Brain microvascular endothelial cell (primary cell): ENCODE results near the gene KRTAP4-6.
"Not testable (repeated sequence)": the region's sequence is repeated elsewhere in the genome, so short reads cannot be mapped to it uniquely, and the experiment has no call there.

Source experiments
- DNase-seq: peaks from one replicate; pipeline ENCODE4 v3.0.0-alpha.2; 2020
- H3K27ac ChIP-seq: fragments of 250-450 bp; sonication (Bioruptor Pico); 2 replicates; pipeline ENCODE4 v1.5.1; 2020; ENCODE audit warnings: mild to moderate bottlenecking, moderate library complexity
- H3K27me3 ChIP-seq: fragments of 250-450 bp; sonication (Bioruptor Pico); replicated peaks from 2 replicates; pipeline ENCODE4 v1.5.1; 2020; ENCODE audit warnings: mild to moderate bottlenecking
- H3K36me3 ChIP-seq: fragments of 250-450 bp; sonication (Bioruptor Pico); replicated peaks from 2 replicates; pipeline ENCODE4 v1.5.1; 2020; ENCODE audit warnings: mild to moderate bottlenecking
- H3K4me3 ChIP-seq: 2 replicates; pipeline ENCODE4 v1.5.1; 2011; ENCODE audit warnings: low read depth, mild to moderate bottlenecking, control low read depth, low read length, moderate library complexity
- in situ Hi-C: cut with HindIII; loops from 2 replicates; pipeline ENCODE4 v1.10.0; 2017; ENCODE audit warnings: low sequenced_read_pairs, low pct_ligation_motif_present
- TF ChIP-seq, protein P1 (sequence below): IDR thresholded peaks from 2 replicates; pipeline ENCODE4 v1.5.1; 2011; ENCODE audit warnings: low read depth, mild to moderate bottlenecking, moderate library complexity, low read length, control low read depth, inconsistent platforms; ENCODE audit errors: missing control alignments

Gene KRTAP4-6

DNA sequence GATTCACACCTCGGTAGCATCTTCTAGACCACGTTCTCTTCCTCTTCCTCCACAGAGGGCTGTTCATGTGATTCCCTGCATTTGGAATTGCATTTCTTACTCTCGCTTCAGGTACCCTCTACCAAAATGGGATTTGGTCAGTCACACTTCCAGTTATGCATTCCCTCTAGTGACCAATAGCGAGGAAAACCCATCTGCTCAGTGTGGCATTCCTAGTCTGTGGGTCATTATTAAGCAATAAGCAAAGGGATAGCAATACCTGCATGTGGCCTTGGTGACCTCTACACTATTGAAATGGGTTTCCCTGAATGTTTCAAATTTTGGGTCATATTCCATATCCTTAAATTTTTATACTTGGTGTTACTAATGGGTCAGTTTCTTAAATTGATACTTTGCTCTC lies 9.7 kb upstream of the KRTAP4-6 start:
- in situ Hi-C loops, result no loop called here
- no peaks in the 10 kb centered on the region for H3K27me3 ChIP-seq
- no peak overlapping the region for H3K27ac ChIP-seq
- TF ChIP-seq, protein P1, sequence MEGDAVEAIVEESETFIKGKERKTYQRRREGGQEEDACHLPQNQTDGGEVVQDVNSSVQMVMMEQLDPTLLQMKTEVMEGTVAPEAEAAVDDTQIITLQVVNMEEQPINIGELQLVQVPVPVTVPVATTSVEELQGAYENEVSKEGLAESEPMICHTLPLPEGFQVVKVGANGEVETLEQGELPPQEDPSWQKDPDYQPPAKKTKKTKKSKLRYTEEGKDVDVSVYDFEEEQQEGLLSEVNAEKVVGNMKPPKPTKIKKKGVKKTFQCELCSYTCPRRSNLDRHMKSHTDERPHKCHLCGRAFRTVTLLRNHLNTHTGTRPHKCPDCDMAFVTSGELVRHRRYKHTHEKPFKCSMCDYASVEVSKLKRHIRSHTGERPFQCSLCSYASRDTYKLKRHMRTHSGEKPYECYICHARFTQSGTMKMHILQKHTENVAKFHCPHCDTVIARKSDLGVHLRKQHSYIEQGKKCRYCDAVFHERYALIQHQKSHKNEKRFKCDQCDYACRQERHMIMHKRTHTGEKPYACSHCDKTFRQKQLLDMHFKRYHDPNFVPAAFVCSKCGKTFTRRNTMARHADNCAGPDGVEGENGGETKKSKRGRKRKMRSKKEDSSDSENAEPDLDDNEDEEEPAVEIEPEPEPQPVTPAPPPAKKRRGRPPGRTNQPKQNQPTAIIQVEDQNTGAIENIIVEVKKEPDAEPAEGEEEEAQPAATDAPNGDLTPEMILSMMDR, result no peak
- DNase-seq, result no peak
- no peak overlapping the region for H3K4me3 ChIP-seq
- no peaks in the 10 kb centered on the region for H3K36me3 ChIP-seq

DNA sequence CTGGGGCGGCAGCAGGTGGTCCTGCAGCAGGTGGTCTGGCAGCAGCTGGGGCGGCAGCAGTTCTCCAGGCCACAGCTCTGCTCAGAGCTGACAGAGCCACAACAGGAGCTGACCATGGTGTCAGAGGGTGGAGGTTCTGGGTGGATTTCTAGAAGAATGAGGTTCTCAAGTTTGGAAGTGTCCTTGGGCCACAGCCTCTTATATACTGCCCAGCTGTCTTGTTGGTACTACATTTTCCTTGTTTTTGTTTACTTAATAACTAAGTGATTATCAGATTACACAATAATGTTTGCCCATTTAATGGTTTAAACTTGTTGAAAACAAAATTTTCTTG lies 9.3 kb upstream of the KRTAP4-6 start, which contains the start of gene KRTAP4-5:
TSS of gene KRTAP4-5 (minus strand) at position 174 of the 334 bp plus-strand sequence. CDS start at position 116, 58 bp downstream.
- no peak for DNase-seq
- TF ChIP-seq, protein P1, result no peak
- H3K4me3 ChIP-seq, result no peak within 1 kb of the TSS
- in situ Hi-C loops, result no loop called here
- no peak within 1 kb of the TSS for H3K27ac ChIP-seq
- H3K36me3 ChIP-seq, result no peaks in the 10 kb centered on the region
- no peaks in the 10 kb centered on the region for H3K27me3 ChIP-seq

GRCh38 chr17:41148971-41149651 lies 8.8 kb upstream of the KRTAP4-6 start:
- H3K27me3 ChIP-seq, H3K36me3 ChIP-seq, H3K27ac ChIP-seq, H3K4me3 ChIP-seq, DNase-seq, in situ Hi-C loops: not testable (repeated sequence)

- Histone ChIP-seq H3K36me3 (no peaks in the 10 kb centered on the region), H3K27me3 (no peaks in the 10 kb centered on the region), H3K27ac (no peak overlapping the region), H3K4me3 (no peak overlapping the region)
- in situ Hi-C loops, result no loop called here
- TF ChIP-seq, protein P1, result no peak
- no peak for DNase-seq
Measured at GRCh38 chr17:41147531-41148204, 7.3 kb upstream of the KRTAP4-6 start.

DNA sequence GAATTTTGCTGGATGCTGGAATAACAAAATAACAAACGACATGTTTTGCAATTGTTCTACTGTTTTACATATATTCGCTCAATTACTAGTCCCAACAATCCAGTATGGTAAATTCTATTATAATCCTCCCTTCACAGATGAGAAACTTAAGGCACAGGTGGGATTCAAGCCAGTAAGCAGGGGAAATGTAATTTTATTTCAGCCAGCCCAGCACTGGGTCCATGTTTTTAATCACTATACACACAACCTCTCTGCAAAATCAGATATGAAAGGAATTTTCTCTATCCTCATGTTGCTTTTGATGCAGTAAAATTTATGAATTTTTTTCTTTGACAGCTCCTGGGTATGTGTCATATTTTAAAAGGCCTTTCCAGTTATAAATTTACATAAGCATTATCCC lies 4.9 kb upstream of the KRTAP4-6 start:
- Histone ChIP-seq H3K4me3 (no peak overlapping the region), H3K27me3 (no peaks in the 10 kb centered on the region), H3K36me3 (no peaks in the 10 kb centered on the region), H3K27ac (no peak overlapping the region)
- DNase-seq, result no peak
- in situ Hi-C loops, result no loop called here
- TF ChIP-seq, protein P1, result no peak

GRCh38 chr17:41144846-41145245 lies 4.5 kb upstream of the KRTAP4-6 start:
- Histone ChIP-seq H3K27me3 (no peaks in the 10 kb centered on the region), H3K27ac (no peak overlapping the region), H3K36me3 (no peaks in the 10 kb centered on the region), H3K4me3 (no peak overlapping the region)
- TF ChIP-seq, protein P1, result no peak
- in situ Hi-C loops, result no loop called here
- no peak for DNase-seq
